ENCODE measurements around the gene LAMB4. TPM values are rescaled to one million over a fixed set of nuclear protein-coding genes. Genes with fewer than 3 reads are reported as not detected.

Gene LAMB4
- total and polyA plus RNA-seq, 2 of the 4 experiments (the other 2 are of a cell fraction), result 0.12 to 0.18 TPM

DNA sequence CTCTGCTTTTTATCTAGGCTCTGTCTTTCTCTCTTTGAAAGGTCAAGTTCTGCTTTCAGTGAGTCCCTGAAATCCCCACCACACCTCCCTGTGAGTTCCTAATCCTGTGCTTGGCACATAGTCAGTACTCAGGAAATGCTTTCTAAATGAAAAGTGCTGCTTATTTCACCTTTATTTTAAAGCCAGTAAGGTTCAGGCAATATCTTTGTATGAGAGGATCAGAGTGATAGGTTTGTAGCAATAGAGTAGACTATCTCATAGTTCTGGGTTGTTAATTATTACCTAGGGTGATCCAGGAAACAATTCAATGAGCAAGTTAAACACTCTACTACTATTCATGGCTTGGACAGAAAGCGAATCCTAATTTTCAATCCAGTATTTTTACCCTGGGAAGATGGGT lies 119.8 kb downstream of the LAMB4 start:
- Histone ChIP-seq H4K8ac (ENCODE audit: low read depth in 2 of 2, low read length in 2 of 2) (no peak overlapping the region), H2AK9ac (replicated peaks; ENCODE audit: low read depth, low read length, poor library complexity) (no peak overlapping the region), H3K14ac (replicated peaks; ENCODE audit: low read depth, low read length) (no peak overlapping the region), H2AK5ac (ENCODE audit: low read depth, low read length) (no peak overlapping the region), H3K4me2 (ENCODE audit: low read depth, low read length) (no peak overlapping the region), H2BK20ac (ENCODE audit: low read depth, low read length) (no peak overlapping the region), H3K18ac (ENCODE audit: low read depth, low read length) (no peak overlapping the region), H3K27ac (ENCODE audit: insufficient read depth, low read length) (no peak overlapping the region), H4K5ac (ENCODE audit: low read depth, low read length) (no peak overlapping the region), H2BK120ac (ENCODE audit: low read depth, low read length) (no peak overlapping the region), H3K4ac (ENCODE audit: low read depth, low read length) (no peak overlapping the region), H3K9me3 (ENCODE audit: control insufficient read depth, insufficient read depth, low read length) (no peaks in the 10 kb centered on the region), H3K9me1 (ENCODE audit: insufficient read depth, low read length) (peaks cover 9% of the 10 kb centered on the region; the same call in 1 of the 2 replicates), H2AFZ (replicated peaks; ENCODE audit: low read length, poor library complexity) (no peak overlapping the region), H3K23ac (ENCODE audit: low read depth, low read length) (no peak overlapping the region), H4K91ac (ENCODE audit: insufficient read depth, low read depth, low read length) (0 out of 2 replicates have a peak overlapping the region, but pooled peaks have one; percentile 19), H3K27me3 (ENCODE audit: control insufficient read depth, insufficient read depth, low read length) (no peaks in the 10 kb centered on the region), H4K20me1 (ENCODE audit: insufficient read depth, low read length) (no peaks in the 10 kb centered on the region; the same call in 1 of the 2 replicates), H2BK15ac (ENCODE audit: low read depth, low read length) (no peak overlapping the region), H3K79me1 (ENCODE audit: low read depth in 1 of 2, low read length in 2 of 2) (no peaks in the 10 kb centered on the region), H2BK5ac (ENCODE audit: low read depth, low read length, poor library complexity, severe bottlenecking) (no peak overlapping the region), H3K56ac (ENCODE audit: extremely low read depth, insufficient read depth, low read length) (no peak overlapping the region), H3K9ac (ENCODE audit: low read depth, low read length) (no peak overlapping the region), H3K4me3 (ENCODE audit: insufficient read depth, low read depth, low read length) (no peak overlapping the region), H3K36me3 (ENCODE audit: control insufficient read depth, insufficient read depth, low read length) (no peaks in the 10 kb centered on the region), H3K4me1 (ENCODE audit: control insufficient read depth, insufficient read depth, low read length) (peaks cover 10% of the 10 kb centered on the region)
- POLR2A ChIA-PET (ENCODE audit: unreplicated experiment), result interaction anchor here (0.6 kb wide), 2 partner anchors 14 to 15 kb away, joined by 3 to 4 read pairs; no protein-coding TSS in a partner anchor
- CTCF ChIA-PET, result no interaction called here
- ATAC-seq (ENCODE audit: low read depth) (no peak), DNase-seq (no peak)
- intact Hi-C loops (cut with micrococcal nuclease) (loop anchor here (5.0 kb wide), 1 partner anchor 122 kb away; the partner anchor contains the start of gene LAMB4), dilution Hi-C loops (cut with HindIII; ENCODE audit: low sequenced_read_pairs, unreplicated experiment) (loop anchor here (25.0 kb wide), 1 partner anchor 127 kb away; the partner anchor contains the start of gene LAMB4), in situ Hi-C loops (cut with MboI; ENCODE audit: low sequenced_read_pairs) (no loop called here)
- no TSS peak for BruUV-seq (replicated peaks)
- TF ChIP-seq, protein P1, sequence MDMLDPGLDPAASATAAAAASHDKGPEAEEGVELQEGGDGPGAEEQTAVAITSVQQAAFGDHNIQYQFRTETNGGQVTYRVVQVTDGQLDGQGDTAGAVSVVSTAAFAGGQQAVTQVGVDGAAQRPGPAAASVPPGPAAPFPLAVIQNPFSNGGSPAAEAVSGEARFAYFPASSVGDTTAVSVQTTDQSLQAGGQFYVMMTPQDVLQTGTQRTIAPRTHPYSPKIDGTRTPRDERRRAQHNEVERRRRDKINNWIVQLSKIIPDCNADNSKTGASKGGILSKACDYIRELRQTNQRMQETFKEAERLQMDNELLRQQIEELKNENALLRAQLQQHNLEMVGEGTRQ (IDR thresholded peaks at IDR 0.05; ENCODE audit: low read depth, low read length), result no peak
- TF ChIP-seq, protein P2, sequence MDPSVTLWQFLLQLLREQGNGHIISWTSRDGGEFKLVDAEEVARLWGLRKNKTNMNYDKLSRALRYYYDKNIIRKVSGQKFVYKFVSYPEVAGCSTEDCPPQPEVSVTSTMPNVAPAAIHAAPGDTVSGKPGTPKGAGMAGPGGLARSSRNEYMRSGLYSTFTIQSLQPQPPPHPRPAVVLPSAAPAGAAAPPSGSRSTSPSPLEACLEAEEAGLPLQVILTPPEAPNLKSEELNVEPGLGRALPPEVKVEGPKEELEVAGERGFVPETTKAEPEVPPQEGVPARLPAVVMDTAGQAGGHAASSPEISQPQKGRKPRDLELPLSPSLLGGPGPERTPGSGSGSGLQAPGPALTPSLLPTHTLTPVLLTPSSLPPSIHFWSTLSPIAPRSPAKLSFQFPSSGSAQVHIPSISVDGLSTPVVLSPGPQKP (IDR thresholded peaks at IDR 0.05; ENCODE audit: borderline replicate concordance, low read depth, low read length), result no peak
- no peak for TF ChIP-seq MXI1 (IDR thresholded peaks at IDR 0.05; ENCODE audit: borderline replicate concordance, low read depth, low read length)
- TF ChIP-seq RAD21 (IDR thresholded peaks at IDR 0.05; ENCODE audit: low read length), result no peak
- no peak for TF ChIP-seq RFX5 (IDR thresholded peaks at IDR 0.05; ENCODE audit: low read depth, low read length)
- TF ChIP-seq, protein P3, sequence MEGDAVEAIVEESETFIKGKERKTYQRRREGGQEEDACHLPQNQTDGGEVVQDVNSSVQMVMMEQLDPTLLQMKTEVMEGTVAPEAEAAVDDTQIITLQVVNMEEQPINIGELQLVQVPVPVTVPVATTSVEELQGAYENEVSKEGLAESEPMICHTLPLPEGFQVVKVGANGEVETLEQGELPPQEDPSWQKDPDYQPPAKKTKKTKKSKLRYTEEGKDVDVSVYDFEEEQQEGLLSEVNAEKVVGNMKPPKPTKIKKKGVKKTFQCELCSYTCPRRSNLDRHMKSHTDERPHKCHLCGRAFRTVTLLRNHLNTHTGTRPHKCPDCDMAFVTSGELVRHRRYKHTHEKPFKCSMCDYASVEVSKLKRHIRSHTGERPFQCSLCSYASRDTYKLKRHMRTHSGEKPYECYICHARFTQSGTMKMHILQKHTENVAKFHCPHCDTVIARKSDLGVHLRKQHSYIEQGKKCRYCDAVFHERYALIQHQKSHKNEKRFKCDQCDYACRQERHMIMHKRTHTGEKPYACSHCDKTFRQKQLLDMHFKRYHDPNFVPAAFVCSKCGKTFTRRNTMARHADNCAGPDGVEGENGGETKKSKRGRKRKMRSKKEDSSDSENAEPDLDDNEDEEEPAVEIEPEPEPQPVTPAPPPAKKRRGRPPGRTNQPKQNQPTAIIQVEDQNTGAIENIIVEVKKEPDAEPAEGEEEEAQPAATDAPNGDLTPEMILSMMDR (conservative IDR thresholded peaks at IDR 0.05; ENCODE audit: low read depth, low read length), result no peak
- no peak for TF ChIP-seq MAFK (IDR thresholded peaks at IDR 0.05; ENCODE audit: low read depth, low read length)
- TF ChIP-seq NFE2L2 (IDR thresholded peaks at IDR 0.05; ENCODE audit: low read depth, low read length), result no peak
- no peak for TF ChIP-seq CEBPB (IDR thresholded peaks at IDR 0.05; ENCODE audit: low read depth, low read length)
- no peak for TF ChIP-seq SMC3 (IDR thresholded peaks at IDR 0.05; ENCODE audit: low read depth, low read length)
- no peak for TF ChIP-seq MAZ (IDR thresholded peaks at IDR 0.05; ENCODE audit: borderline replicate concordance, low read depth, low read length)
- no peak for TF ChIP-seq POLR2A (IDR thresholded peaks at IDR 0.05; ENCODE audit: low read depth, low read length)
- no peak for TF ChIP-seq CHD1 (IDR thresholded peaks at IDR 0.05; ENCODE audit: low read depth, low read length)
- no peak for TF ChIP-seq BHLHE40 (IDR thresholded peaks at IDR 0.05; ENCODE audit: low read depth, low read length)
- no peak for TF ChIP-seq FOS (IDR thresholded peaks at IDR 0.05; ENCODE audit: low read depth, low read length)
- WGBS, 2 experiments (ENCODE audit: extremely low coverage in 2 of 2, insufficient read length in 1 of 2), result no CpG with 5 or more reads among the region's 1 CpG
